IgD-negative memory B cell (primary cell): ENCODE results near the gene PRRG1. TPM values are rescaled to one million over a fixed set of nuclear protein-coding genes. Genes with fewer than 3 reads are reported as not detected.

Experiments
- H3K27ac Mint-ChIP-seq, 3 donors: one replicate each; pipeline ENCODE4 v1.8.0; 2020 to 2022; ENCODE audit warnings: mild to moderate bottlenecking in 3 of 3, mixed read lengths in 3 of 3, moderate library complexity in 1 of 3
- H3K27me3 Mint-ChIP-seq: one replicate; pipeline ENCODE4 v1.8.0; 2021; ENCODE audit warnings: mixed read lengths
- H3K36me3 Mint-ChIP-seq: one replicate; pipeline ENCODE4 v1.8.0; 2020; ENCODE audit warnings: mild to moderate bottlenecking, mixed read lengths
- H3K4me1 Mint-ChIP-seq, 3 donors: one replicate each; pipeline ENCODE4 v1.8.0; 2020 to 2022; ENCODE audit warnings: mixed read lengths in 3 of 3, mild to moderate bottlenecking in 1 of 3
- H3K4me3 Mint-ChIP-seq, 4 donors: one replicate each; pipeline ENCODE4 v1.8.0; 2020 to 2022; ENCODE audit warnings: mild to moderate bottlenecking in 4 of 4, mixed read lengths in 4 of 4, moderate library complexity in 3 of 4
- H3K9me3 Mint-ChIP-seq, 3 donors: one replicate each; pipeline ENCODE4 v1.8.0; 2020 to 2021; ENCODE audit warnings: mixed read lengths in 3 of 3, mild to moderate bottlenecking in 1 of 3
- polyA plus RNA-seq: library from polyadenylated mRNA; unstranded; fragments of 300-500 nt; fragmentation: Illumina TruSeq; gene quantifications from one replicate; pipeline ENCODE4 v1.2.3, GENCODE V29; 2021

Gene PRRG1
- polyA plus RNA-seq, 1 donor from 2014 or later, result not detected

- Mint-ChIP-seq H3K4me1 (no peaks in the 10 kb centered on the region), H3K36me3 (no peaks in the 10 kb centered on the region), H3K4me3 (no peak overlapping the region), H3K27ac (no peak overlapping the region), H3K9me3 (peaks cover 0 to 6% (median 0%) of the 10 kb centered on the region in 3 donors), H3K27me3 (peaks cover 11% of the 10 kb centered on the region)
These were observed 4.5 kb downstream of the PRRG1 start for GRCh38 chrX:37353646-37354045.

GRCh38 chrX:37357436-37357835 lies 8.3 kb downstream of the PRRG1 start:
- H3K4me1 Mint-ChIP-seq, result no peaks in the 10 kb centered on the region

GRCh38 chrX:37361596-37361995 lies 12.4 kb downstream of the PRRG1 start:
- no peak overlapping the region for H3K27ac Mint-ChIP-seq
- no peaks in the 10 kb centered on the region for H3K4me1 Mint-ChIP-seq
- H3K9me3 Mint-ChIP-seq, result peaks cover 0 to 12% (median 0%) of the 10 kb centered on the region in 3 donors
- H3K27me3 Mint-ChIP-seq, result peaks cover 1% of the 10 kb centered on the region
- peak overlapping the region in 1 of 4 donors; percentile 40 for H3K4me3 Mint-ChIP-seq
- H3K36me3 Mint-ChIP-seq, result peaks cover 3% of the 10 kb centered on the region

More at GRCh38 chrX:37357436-37357835, 8.3 kb downstream of the PRRG1 start:
- Mint-ChIP-seq H3K9me3 (peaks cover 0 to 8% (median 3%) of the 10 kb centered on the region in 3 donors), H3K4me3 (no peak overlapping the region), H3K36me3 (peaks cover 3% of the 10 kb centered on the region), H3K27me3 (peaks cover 3% of the 10 kb centered on the region), H3K27ac (no peak overlapping the region)

- no peaks in the 10 kb centered on the region for H3K27me3 Mint-ChIP-seq
- H3K36me3 Mint-ChIP-seq, result peaks cover under 1% of the 10 kb centered on the region
- no peak overlapping the region for H3K27ac Mint-ChIP-seq
- no peak overlapping the region for H3K4me3 Mint-ChIP-seq
- no peaks in the 10 kb centered on the region for H3K4me1 Mint-ChIP-seq
- peaks cover 2 to 11% (median 2%) of the 10 kb centered on the region in 3 donors for H3K9me3 Mint-ChIP-seq
These were observed 15.5 kb downstream of the PRRG1 start for GRCh38 chrX:37364666-37365065.

GRCh38 chrX:37367946-37368345 lies 18.8 kb downstream of the PRRG1 start:
- H3K4me3 Mint-ChIP-seq, result no peak overlapping the region
- no peaks in the 10 kb centered on the region for H3K27me3 Mint-ChIP-seq

GRCh38 chrX:37370499-37371141 lies 21.5 kb downstream of the PRRG1 start:
- no peak overlapping the region for H3K4me3 Mint-ChIP-seq
- H3K4me1 Mint-ChIP-seq, result no peaks in the 10 kb centered on the region
- peaks cover 2 to 9% (median 5%) of the 10 kb centered on the region in 3 donors for H3K9me3 Mint-ChIP-seq
- H3K27me3 Mint-ChIP-seq, result no peaks in the 10 kb centered on the region
- no peaks in the 10 kb centered on the region for H3K36me3 Mint-ChIP-seq
- H3K27ac Mint-ChIP-seq, result no peak overlapping the region

More at GRCh38 chrX:37367946-37368345, 18.8 kb downstream of the PRRG1 start:
- no peak overlapping the region for H3K27ac Mint-ChIP-seq
- H3K9me3 Mint-ChIP-seq, result peaks cover 2 to 14% (median 5%) of the 10 kb centered on the region in 3 donors
- no peaks in the 10 kb centered on the region for H3K4me1 Mint-ChIP-seq
- no peaks in the 10 kb centered on the region for H3K36me3 Mint-ChIP-seq

GRCh38 chrX:37371578-37371991 lies 22.4 kb downstream of the PRRG1 start:
- Mint-ChIP-seq H3K9me3 (peaks cover 2 to 9% (median 5%) of the 10 kb centered on the region in 3 donors), H3K27ac (no peak overlapping the region), H3K4me1 (no peaks in the 10 kb centered on the region), H3K4me3 (no peak overlapping the region), H3K36me3 (no peaks in the 10 kb centered on the region), H3K27me3 (no peaks in the 10 kb centered on the region)

- H3K36me3 Mint-ChIP-seq, result no peaks in the 10 kb centered on the region
- H3K27me3 Mint-ChIP-seq, result no peaks in the 10 kb centered on the region
- H3K9me3 Mint-ChIP-seq, result peaks cover 0 to 4% (median 0%) of the 10 kb centered on the region in 3 donors
- H3K4me3 Mint-ChIP-seq, result no peak overlapping the region
- H3K4me1 Mint-ChIP-seq, result no peaks in the 10 kb centered on the region
- no peak overlapping the region for H3K27ac Mint-ChIP-seq
These were observed 29.2 kb downstream of the PRRG1 start for GRCh38 chrX:37378404-37378803.

GRCh38 chrX:37378830-37379229 lies 29.7 kb downstream of the PRRG1 start:
- peaks cover 0 to 4% (median 0%) of the 10 kb centered on the region in 3 donors for H3K9me3 Mint-ChIP-seq
- H3K36me3 Mint-ChIP-seq, result no peaks in the 10 kb centered on the region
- no peak overlapping the region for H3K27ac Mint-ChIP-seq
- no peak overlapping the region for H3K4me3 Mint-ChIP-seq
- no peaks in the 10 kb centered on the region for H3K27me3 Mint-ChIP-seq
- H3K4me1 Mint-ChIP-seq, result no peaks in the 10 kb centered on the region

- Mint-ChIP-seq H3K27ac (no peak overlapping the region), H3K36me3 (no peaks in the 10 kb centered on the region), H3K9me3 (peaks cover 0 to 4% (median 0%) of the 10 kb centered on the region in 3 donors), H3K4me3 (no peak overlapping the region), H3K4me1 (no peaks in the 10 kb centered on the region), H3K27me3 (no peaks in the 10 kb centered on the region)
These were observed 31.1 kb downstream of the PRRG1 start for GRCh38 chrX:37380256-37380655.

GRCh38 chrX:37380924-37381323 lies 31.8 kb downstream of the PRRG1 start:
- Mint-ChIP-seq H3K27me3 (no peaks in the 10 kb centered on the region), H3K36me3 (no peaks in the 10 kb centered on the region), H3K9me3 (peaks cover 0 to 4% (median 0%) of the 10 kb centered on the region in 3 donors)

GRCh38 chrX:37383313-37383712 lies 34.1 kb downstream of the PRRG1 start:
- H3K27ac Mint-ChIP-seq, result no peak overlapping the region
- no peaks in the 10 kb centered on the region for H3K27me3 Mint-ChIP-seq
- H3K9me3 Mint-ChIP-seq, result peaks cover 0 to 4% (median 0%) of the 10 kb centered on the region in 3 donors
- H3K4me3 Mint-ChIP-seq, result no peak overlapping the region
- H3K36me3 Mint-ChIP-seq, result no peaks in the 10 kb centered on the region
- no peaks in the 10 kb centered on the region for H3K4me1 Mint-ChIP-seq

More at GRCh38 chrX:37380924-37381323, 31.8 kb downstream of the PRRG1 start:
- H3K27ac Mint-ChIP-seq, result no peak overlapping the region
- H3K4me3 Mint-ChIP-seq, result no peak overlapping the region
- no peaks in the 10 kb centered on the region for H3K4me1 Mint-ChIP-seq

GRCh38 chrX:37388413-37388812 lies 39.2 kb downstream of the PRRG1 start:
- no peaks in the 10 kb centered on the region for H3K36me3 Mint-ChIP-seq
- no peaks in the 10 kb centered on the region for H3K4me1 Mint-ChIP-seq
- no peak overlapping the region for H3K4me3 Mint-ChIP-seq
- H3K9me3 Mint-ChIP-seq, result peaks cover 0 to 5% (median 0%) of the 10 kb centered on the region in 3 donors
- no peak overlapping the region for H3K27ac Mint-ChIP-seq
- H3K27me3 Mint-ChIP-seq, result no peaks in the 10 kb centered on the region

GRCh38 chrX:37405956-37406355 lies 56.8 kb downstream of the PRRG1 start:
- H3K4me3 Mint-ChIP-seq, result no peak overlapping the region
- H3K4me1 Mint-ChIP-seq, result no peaks in the 10 kb centered on the region
- H3K36me3 Mint-ChIP-seq, result no peaks in the 10 kb centered on the region
- no peaks in the 10 kb centered on the region for H3K27me3 Mint-ChIP-seq
- no peak overlapping the region for H3K27ac Mint-ChIP-seq
- no peaks in the 10 kb centered on the region for H3K9me3 Mint-ChIP-seq

GRCh38 chrX:37407736-37408135 lies 58.6 kb downstream of the PRRG1 start:
- H3K4me1 Mint-ChIP-seq, result no peaks in the 10 kb centered on the region
- H3K27me3 Mint-ChIP-seq, result no peaks in the 10 kb centered on the region
- no peaks in the 10 kb centered on the region for H3K36me3 Mint-ChIP-seq
- no peaks in the 10 kb centered on the region for H3K9me3 Mint-ChIP-seq
- no peak overlapping the region for H3K4me3 Mint-ChIP-seq
- no peak overlapping the region for H3K27ac Mint-ChIP-seq

- Mint-ChIP-seq H3K4me3 (no peak overlapping the region), H3K9me3 (peaks cover 0 to 2% (median 0%) of the 10 kb centered on the region in 3 donors), H3K27ac (no peak overlapping the region), H3K4me1 (no peaks in the 10 kb centered on the region), H3K36me3 (no peaks in the 10 kb centered on the region), H3K27me3 (no peaks in the 10 kb centered on the region)
These were observed 60.1 kb downstream of the PRRG1 start for GRCh38 chrX:37409278-37409677.
